Central memory CD4-positive, alpha-beta T cell (primary cell): ENCODE measurements around the gene MRPL18.
"Not testable (repeated sequence)": the region's sequence is repeated elsewhere in the genome, so short reads cannot be mapped to it uniquely, and the experiment has no call there.

Experiments used
- DNase-seq: peaks from one replicate; pipeline ENCODE4 v3.0.0; 2022

MRPL18 gene

GRCh38 chr6:159777240-159777904 is 12.9 kb upstream of the MRPL18 start:
- DNase-seq = no peak

GRCh38 chr6:159778131-159778530 is 12.1 kb upstream of the MRPL18 start:
- no peak for DNase-seq

DNA sequence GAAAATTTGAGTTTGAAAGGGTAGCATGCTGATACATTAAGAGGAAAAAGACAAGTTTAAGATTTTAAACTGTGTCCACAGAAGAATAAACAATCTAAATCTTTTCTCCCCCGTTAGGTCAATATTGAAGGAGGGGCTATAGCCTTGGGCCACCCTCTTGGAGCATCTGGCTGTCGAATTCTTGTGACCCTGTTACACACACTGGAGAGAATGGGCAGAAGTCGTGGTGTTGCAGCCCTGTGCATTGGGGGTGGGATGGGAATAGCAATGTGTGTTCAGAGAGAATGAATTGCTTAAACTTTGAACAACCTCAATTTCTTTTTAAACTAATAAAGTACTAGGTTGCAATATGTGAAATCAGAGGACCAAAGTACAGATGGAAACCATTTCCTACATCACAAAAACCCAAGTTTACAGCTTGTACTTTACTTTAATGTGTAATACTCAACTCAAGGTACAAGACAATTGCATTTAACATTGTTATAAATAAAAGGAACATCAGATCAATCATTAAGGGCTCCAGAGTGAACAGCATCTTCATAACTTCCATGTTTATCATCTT is 11.6 kb upstream of the MRPL18 start:
- no peak for DNase-seq

DNA sequence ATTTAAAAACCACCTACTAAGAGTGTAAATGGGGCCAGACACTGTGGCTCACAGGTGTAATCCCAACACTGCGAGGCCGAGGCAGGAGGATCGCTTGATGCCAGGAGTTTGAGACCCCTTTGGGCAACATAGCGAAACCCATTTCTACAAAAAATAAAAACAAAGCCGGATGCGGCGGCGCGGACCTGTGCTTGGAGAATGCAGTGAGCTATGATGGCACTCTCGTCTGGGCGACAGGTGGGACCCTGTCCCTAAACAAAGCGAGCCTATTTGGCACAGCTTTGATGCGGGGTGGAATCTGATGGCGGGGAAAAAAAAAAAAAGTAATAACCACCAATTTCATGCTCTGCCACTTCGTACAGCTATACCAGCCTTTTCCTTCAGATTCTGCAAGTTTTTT is 2.0 kb upstream of the MRPL18 start:
- DNase-seq = peak; percentile 8

GRCh38 chr6:159788753-159789376 is 1.4 kb upstream of the MRPL18 start:
- DNase-seq = peak; percentile 13

GRCh38 chr6:159789377-159790148 is 704 bp upstream of the MRPL18 start, which contains the start of gene TCP1:
TSS of gene TCP1 (minus strand) at chr6:159789602. CDS start at chr6:159789468, 134 bp downstream.
- DNase-seq = peak; percentile 98

- DNase-seq = no peak
Measured at GRCh38 chr6:159790956-159791598, 810 bp downstream of the MRPL18 start.

GRCh38 chr6:159794976-159795375 is 4.7 kb downstream of the MRPL18 start:
- not testable (repeated sequence) for DNase-seq

- DNase-seq = no peak
Measured at GRCh38 chr6:159797554-159797953, 7.3 kb downstream of the MRPL18 start.

DNA sequence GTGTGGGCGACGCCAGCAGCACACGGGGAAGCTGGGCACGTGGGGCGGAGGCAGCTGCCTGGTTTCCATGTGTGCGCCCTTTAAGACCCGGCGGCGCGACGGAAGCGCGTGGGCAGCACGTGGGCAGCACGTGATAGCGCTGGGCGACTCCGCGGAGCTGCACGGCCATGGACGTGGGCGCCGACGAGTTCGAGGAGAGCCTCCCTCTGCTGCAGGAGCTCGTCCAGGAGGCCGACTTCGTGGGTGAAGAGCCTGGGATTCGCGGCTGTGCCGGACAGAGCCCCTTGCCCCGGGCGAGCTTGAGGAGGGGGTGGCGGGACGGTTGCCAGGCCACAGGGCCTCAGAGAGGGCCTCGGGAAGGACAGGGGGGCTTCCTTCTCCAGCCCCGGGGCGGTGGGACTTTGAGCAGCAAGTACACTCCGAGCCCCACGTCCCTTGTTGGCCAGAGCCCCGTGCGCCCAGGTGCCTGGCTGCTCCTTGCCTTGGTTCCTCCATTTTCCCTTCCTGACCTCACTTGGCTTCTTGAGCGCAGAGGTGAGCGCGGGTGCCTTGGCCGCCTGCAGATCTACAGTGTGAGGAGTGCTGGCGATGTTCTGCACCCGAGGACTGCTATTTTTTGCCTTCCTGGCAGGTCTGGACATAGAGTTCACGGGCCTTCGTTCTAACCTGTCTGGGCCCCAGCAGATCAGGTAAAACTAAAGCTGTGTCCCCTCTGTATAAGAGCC is 10.0 kb downstream of the MRPL18 start, which contains the start of gene PNLDC1:
Gene PNLDC1, plus strand, starts transcription at position 136 of the 725 bp plus-strand sequence. Its CDS starts 32 bp downstream, at position 168.
- DNase-seq = no peak

DNA sequence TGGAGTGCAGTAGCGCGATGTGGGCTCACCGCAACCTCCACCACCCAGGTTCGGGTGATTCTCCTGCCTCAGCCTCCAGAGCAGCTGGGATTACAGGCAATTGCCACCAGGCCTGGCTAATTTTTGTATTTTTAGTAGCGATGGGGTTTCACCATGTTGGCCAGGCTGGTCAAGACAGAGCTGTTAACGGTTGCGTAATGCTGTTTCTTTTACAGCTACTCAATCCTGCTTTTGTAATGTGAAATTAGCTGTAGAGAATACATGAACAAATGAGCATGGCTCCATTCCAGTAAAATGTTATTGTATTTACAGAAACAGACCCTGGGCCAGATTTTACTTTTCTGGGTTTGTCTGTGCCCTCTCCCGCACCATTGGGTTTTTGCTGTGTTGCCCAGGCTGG is 11.7 kb downstream of the MRPL18 start:
- DNase-seq = no peak

DNA sequence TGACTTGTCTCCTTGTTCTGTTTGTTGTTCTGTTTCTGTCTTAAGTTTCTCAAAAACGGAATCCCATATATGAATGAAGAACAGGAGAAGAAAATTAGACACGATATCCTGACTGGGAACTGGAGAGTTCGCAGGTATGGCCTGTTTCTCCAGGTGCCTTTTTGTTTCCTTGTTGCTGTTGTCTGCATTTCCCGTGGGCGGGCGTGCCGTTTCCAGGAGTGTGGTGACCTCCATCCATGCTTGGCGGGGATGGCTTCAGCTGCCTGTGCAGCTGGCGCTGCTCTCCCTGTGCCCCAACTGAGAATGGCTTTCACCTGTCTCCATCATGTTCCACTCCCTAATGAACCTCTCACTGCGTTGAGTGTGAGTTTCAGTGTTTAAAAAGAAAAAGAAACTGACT is 14.2 kb downstream of the MRPL18 start:
- no peak for DNase-seq

DNA sequence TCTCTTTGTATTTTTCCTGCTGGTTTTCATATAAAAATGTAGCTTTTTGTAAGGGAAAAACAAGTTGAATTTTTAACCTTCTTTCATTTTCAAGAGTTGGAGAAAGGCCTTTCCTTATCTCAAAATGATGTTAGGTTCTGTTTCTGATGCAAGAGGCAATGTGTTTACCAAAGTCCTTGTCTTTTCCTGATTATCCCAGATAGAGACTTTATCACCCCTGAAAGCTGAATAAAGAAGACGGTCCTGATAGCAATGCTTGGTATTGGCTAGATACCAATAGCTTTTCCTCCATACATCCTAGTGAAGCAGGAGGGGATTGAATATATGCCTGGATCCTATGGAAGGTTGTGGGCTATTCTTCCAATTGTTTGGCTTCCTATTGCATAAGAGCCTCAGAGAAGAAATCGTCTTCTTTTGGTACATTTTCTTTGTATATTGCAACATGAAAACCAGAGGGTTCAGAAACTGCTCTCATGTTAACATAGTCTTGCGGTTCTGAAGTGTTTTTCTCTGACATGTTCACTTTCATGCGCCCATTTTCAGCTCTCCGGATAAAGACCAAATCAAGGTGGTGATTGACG is 15.3 kb downstream of the MRPL18 start:
- DNase-seq = no peak

DNA sequence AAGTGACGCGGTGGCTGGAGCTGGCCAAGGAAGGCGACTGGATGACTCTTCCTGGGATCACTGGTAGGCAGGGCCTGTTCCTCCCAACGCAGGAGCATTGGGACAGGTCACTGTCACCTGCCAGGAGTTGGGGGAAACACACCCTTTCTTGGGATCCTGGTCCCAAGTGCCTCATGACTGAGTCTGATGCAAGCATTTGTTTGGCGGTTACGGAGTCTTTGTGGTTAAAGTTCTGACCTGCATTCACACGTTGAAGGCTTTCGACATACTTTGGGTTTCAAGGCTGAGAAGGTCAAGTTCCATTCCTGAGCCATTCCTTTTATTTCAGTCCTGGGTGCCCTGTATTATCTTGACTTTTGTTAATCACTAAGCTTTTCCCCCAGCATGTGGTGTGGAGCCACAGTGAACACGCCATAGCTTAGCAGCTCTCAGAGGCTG is 15.8 kb downstream of the MRPL18 start:
- DNase-seq = no peak

- DNase-seq = no peak
Measured at GRCh38 chr6:159807150-159807858, 17.0 kb downstream of the MRPL18 start.

- no peak for DNase-seq
Measured at GRCh38 chr6:159808647-159809046, 18.4 kb downstream of the MRPL18 start.

- DNase-seq = no peak
Measured at GRCh38 chr6:159809149-159809548, 18.9 kb downstream of the MRPL18 start.

- no peak for DNase-seq
Measured at GRCh38 chr6:159813781-159814180, 23.5 kb downstream of the MRPL18 start.

GRCh38 chr6:159815410-159815809 is 25.1 kb downstream of the MRPL18 start:
- DNase-seq = no peak

GRCh38 chr6:159816775-159817174 is 26.5 kb downstream of the MRPL18 start:
- DNase-seq = not testable (repeated sequence)
